ENCODE data around the gene FHIT.

Gene FHIT

DNA sequence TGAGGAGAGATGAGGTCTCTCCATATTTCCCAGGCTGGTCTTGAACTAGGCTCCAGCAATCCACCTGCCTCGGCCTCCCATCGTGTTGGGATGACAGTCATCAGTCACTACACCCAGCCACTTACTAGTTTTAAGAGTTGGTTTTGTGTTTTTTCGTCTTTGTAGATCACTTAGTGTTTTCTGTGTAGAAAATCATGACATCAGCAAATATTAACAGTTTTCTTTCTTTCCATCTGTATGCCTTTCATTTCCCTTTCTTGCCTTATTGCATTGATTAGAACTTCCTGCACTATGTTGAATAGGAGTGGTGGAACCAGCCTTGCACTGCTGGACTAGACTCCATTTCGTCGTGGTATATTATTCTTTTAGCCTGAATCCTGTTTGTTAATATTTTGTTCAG, 415.5 kb downstream of the FHIT start:
- no peak for DNase-seq (ENCODE audit: low spot score)

DNA sequence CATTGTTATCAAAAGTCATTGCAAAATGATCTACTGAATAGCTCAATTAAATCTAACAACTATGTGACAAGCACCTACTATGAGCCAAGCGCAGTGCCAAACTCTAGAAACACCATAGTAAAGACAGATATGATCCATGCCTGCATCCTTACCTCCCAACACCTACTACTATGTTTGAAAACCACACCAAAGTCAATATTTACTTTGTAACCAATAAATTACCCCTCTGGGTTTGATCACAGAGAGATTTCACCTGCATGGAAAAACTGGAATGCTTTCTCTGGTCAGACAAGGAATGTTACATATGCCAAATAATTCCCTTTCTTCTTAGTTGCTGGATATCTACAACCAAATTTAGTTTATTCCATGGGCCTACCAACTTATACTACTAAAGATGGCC, 422.2 kb downstream of the FHIT start:
- no peak for DNase-seq (ENCODE audit: low spot score)

DNA sequence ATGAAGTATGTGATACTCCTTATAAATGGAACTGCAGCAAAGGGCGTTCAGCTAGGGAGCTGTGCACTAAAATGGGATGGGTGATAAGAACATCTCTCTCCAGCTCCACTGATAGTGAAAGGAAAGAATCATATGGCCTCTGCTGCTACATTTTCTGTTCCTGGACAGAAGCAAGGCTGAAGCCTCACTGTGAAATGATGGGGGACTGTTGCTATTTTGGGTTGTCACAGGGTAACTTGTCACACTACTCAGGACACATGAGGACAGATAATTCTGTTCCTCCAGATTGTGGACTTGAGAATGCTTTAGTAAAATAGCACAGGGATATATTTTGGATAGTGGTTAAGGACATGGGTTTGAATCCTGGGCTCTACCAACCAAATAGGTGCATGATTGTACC, 423.6 kb downstream of the FHIT start:
- no peak for DNase-seq (ENCODE audit: low spot score)

DNA sequence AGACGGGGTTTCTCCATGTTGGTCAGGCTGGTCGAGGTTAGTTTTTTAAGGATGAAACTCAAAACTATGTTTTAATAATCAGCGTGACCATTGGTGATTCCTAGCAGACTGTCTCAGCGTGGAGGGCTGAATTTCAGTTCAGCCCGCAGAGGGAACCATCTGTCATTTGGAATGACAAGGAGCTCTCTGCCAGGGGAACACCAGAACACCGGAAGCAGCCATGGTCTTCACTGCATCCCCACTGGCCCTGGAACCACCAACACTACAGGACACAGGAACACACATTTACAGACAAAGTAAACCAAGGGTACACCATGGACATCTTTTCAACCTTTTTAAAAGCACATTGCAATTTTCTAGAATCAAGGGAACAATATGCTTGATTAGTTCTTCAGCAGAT, 424.7 kb downstream of the FHIT start:
- DNase-seq (ENCODE audit: low spot score) = no peak

DNA sequence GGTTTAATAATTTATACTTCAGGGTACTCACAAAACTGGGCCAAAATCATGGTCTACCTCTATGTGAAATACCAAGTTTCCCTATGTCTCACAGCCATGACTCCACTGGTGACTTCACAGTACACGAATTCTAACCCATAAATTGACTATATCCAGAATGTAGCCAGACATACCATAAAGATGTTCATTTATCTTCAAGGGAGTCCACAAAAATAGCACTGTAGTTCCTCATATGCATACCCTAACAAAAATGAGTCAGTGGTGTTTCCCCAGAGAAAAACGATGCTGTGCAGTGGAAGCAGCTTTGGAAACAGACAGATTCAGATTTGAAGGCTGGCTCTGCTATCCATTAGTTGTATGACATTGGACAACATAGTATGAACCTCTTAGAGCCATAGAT, 438.8 kb downstream of the FHIT start:
- no peak for DNase-seq (ENCODE audit: low spot score)

DNA sequence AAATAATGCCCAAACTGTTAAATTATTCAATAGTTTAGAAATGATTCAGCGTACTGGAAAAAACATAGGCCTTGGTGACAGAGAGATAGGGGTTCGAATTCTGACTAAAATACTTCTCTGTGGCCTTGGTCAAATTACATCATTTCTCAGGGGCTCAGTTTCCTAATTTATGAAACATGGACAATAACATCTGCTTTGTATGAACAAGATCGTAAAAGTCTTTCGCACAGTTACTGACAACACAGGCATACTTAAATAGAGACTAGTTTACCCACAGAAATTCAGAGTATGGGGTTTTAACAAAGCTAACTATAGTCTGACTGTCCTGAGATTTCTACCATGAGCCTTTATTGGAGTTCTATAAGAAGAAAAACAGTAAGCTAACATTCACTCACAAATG, 440.4 kb downstream of the FHIT start:
- no peak for DNase-seq (ENCODE audit: low spot score)

DNA sequence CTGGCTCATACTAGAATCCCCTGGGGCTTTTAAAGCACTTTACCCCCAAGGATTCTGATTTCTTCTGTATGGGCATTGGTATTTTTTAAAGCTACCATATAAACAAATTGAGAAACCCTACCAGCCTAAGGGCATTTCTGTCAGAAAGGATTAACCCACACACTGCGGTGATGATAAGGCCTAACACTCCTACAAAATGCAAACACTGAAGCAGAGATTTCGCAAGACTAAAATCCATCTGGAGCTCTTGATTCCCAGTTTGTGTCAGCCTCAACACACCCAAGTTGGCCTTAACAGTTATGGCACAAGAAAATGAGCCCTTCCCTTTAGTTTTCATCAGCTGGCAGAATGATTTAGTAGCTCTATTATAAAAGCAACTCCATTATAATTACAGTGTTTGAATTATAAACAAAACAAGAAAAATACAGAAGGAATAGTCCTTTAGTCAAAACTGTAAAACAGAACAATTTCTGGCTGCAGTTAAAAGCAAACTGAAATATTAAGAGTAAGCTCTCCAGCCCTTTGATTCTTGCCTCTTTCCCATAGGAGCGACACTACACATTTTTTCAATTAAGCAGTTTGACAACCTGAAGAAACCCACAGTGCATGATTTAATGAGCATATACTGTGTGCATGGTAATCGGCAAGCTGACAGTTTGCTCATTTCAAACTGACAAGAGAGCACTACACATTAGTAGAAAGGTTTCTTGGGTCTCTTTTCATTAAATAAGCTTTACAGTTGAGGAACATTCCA, 441.2 kb downstream of the FHIT start:
- DNase-seq (ENCODE audit: low spot score) = no peak

DNA sequence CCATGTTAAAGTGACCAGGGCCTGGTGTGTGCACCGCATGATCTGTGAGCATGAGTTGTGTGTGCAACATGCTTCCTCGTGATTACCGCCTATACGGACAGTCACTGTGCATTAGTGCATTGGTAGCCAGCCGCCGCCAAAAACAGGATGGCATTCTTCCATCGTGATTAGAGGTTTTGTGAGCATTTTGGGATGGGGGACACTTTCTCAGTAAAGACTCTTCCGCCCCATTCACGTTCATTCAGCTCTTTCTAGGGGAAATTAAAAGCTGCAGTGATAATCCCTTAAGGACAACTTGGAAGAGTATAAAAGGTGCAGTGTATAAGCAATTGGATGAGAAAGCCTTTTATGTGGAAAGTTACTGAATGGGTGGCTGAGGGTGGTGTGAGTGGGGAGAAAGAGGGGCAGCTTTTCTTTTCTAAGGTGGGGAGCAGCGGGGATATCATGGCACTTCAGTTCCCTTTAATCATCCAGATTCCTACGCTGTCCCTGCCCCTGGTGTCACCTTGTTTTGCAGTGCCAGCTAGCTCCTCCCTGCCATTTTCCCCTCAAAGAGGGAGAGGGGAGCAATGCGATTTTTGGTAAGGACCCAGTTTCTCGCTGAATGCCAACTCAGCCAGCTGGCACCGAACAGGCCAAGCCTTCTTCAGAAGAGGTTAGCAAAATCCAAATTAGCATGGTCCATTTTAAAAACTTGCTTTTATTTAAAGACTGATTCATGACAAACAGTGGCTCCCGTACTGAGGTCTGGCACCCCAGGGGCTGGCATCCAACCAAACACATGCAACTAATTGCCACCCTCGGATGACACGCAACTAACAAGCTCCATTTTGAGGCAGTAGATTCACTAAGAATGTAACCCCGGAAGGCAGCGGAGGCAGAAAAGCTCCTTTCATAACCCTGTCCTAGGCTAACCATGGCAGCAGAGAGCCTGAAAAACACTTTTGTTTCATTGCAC, 447.8 kb downstream of the FHIT start:
- no peak for DNase-seq (ENCODE audit: low spot score)

DNA sequence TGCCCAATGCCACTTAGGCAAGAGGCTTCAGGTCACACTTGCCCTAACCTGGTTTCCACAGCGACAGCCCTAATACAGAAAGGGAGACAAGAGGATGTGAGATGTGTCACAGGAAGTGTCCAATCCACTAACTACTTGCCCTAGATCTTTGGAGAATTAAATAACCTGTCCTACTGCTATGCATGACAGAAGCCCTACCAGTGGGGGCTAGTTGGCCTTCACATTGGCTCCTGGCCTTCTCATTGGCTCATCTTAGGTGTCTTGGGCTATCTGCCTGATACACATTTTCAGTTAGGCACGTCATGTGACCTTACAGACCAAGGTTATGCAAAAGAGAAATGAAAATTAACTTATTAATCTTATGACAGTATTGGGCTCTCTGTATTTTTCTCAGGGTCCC, 449.9 kb downstream of the FHIT start:
- no peak for DNase-seq (ENCODE audit: low spot score)

DNA sequence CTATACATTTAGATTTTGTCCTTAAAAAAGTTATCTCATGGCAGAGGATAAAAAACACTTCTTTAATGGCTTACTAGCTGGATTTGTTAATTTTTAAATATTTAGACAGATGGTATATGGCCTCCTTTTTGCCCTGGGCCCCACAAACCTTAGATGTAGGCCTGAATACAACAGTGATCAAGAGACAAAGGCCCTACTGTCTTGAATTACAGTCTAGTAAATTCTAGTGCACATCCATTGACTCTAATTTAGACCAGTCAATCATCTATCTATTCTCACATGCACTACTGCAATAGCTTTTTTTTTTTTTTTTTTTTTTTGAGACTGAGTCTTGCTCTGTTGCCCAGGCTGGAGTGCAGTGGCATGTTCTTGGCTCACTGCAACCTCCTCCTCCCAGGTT, 452.8 kb downstream of the FHIT start:
- no peak for DNase-seq (ENCODE audit: low spot score)

DNA sequence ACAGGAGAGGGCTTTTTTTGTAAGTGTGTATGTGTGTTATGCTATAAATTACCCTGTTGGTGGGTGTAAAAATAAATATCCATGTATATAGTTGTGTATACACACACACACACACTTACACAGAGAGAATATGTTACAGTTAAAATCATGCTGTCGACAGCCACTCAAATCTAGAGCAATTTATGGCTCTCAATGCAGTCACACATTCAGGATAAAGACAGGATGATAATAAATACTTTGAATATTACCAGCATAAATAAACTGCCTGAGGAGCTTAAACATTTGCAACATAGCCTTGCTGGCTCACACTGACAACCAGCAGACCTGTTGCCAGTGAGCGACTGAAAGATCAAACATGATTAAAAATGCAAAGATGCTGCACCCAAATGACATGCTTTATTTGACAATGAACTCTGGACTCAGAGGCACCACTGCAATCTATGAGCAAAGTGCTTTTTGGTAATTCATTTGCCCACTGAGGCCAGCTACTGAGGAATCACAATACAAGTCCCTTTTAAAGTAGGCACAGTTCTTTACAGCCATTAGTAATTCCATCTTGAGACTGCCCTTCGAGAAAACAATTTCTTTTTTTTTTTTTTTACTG, 458.9 kb downstream of the FHIT start:
- DNase-seq (ENCODE audit: low spot score) = no peak

DNA sequence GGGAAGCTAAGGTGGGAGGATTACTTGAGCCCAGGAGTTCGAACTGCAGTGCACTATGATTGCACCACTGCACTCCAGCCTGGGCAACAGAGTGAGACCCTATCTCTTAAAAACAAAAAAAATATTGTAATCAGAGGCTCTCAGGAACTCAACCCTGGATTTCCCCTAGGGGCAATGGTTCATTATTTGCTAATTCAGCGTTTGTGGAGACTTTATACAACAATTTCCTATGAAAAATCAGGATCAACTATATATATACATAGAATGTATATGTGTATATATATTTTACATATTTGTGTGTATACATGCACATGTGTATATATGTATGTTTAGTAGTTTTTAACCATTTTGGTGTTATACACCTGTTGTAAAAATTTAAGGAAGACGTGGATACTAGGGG, 463.1 kb downstream of the FHIT start:
- no peak for DNase-seq (ENCODE audit: low spot score)

DNA sequence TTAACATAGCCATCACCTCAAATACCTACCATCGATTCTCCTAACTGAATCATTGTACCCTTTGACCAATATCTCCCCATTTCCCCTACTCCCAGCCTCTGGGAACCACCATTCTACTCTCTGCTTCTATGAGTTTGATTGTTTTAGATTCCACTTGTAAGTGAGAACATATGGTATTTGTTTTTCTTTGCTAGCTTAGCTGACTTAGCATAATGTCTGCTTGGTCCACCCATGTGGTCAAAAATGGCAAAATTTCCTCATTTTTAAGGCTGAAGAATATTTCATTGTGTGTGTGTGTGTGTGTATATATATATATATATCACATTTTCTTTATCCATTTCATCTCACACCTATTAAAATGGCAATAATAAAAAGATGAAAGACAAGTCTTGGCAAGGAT, 469.3 kb downstream of the FHIT start:
- no peak for DNase-seq (ENCODE audit: low spot score)

DNA sequence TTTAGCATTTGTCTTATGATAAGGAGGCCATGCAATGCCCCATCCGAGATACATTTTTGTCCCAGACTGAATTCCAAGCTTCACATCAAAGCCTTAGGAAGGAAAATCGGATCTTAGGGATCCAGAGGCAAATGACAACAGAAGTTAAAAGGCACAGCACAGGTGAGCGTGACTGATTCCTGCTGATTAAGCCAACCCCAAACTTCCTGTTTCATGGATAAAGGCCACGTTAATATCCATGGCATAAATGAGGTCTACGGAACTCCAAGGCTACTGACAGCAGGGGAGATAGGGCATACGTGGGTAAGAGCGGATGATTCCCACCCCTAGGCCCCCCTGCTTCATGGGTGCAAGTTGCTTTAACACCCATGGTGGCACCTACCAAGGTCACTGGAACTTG, 471.6 kb downstream of the FHIT start:
- DNase-seq (ENCODE audit: low spot score) = no peak

DNA sequence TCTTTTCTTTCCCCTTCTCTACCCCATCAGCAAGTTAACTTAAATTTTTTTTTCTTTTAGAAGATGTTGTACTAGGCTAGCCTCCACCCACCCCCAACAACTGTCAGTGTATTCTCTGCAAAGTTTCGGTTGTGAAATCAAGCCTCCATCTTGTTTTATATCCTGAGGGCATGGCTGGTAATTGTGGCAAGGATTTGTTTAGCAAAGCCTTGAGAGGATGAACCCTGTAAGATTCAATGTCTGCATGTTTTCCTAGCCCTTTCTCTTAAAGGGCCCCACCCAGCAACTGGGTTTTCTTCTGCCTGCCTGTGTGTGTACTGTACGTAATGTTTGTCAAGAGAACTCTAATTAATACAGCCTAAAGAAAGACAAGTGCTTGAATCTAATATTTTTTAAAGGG, 475.3 kb downstream of the FHIT start:
- no peak for DNase-seq (ENCODE audit: low spot score)

DNA sequence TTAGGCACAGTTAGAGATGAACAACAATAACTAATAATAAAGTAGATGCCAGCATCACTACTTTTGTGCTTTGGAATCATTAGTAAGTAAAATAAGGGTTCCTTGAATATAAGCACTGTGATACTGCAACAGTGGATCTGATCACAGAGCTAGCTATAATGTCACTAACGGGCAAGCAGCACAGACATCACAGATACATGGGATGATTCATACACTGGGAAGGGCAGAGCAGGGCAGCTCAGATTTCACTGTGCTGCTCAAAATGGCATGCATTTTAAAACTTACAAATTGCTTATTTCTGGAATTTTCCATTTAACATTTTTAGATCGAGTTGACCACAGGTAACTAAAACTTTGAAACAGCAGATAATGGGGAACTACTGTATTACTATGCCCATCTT, 476.6 kb downstream of the FHIT start:
- no peak for DNase-seq (ENCODE audit: low spot score)

DNA sequence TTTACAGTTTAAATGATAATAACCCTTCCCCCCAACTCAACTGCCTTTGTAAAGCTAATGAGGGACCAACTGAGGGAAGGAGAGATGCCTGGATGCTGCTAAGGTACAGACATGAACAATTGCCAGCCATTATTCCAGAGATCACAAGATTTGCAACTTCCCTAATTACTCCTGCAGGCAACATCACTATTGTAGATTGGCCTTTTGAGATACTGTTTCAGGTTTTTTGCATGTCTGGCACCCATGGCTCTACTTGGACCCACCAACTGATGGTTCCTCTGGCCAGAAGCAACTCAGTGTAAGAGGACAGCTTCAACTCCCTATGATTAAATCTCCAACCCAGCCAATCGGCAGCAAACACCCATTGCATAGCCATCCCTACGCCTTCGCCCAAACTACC, 478.7 kb downstream of the FHIT start:
- no peak for DNase-seq (ENCODE audit: low spot score)

DNA sequence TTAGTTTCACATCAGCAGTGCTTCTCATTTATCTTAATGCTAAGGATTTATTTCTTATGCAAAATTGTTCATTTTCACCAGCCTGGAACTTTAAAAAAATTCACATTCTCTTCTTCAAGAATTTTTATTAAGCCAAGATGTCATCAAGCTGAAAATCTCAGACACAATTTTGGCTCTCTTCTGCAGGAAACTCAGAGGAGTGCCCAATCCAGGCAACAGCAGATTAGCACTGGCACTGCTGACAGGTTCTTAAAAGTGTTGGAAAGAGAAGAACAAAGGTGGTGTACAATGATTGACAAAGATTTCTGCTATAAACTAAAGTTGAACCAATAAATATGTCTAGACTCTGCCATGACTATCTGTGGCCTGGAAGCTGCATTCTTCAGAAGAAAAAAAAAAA, 479.5 kb downstream of the FHIT start:
- no peak for DNase-seq (ENCODE audit: low spot score)

DNA sequence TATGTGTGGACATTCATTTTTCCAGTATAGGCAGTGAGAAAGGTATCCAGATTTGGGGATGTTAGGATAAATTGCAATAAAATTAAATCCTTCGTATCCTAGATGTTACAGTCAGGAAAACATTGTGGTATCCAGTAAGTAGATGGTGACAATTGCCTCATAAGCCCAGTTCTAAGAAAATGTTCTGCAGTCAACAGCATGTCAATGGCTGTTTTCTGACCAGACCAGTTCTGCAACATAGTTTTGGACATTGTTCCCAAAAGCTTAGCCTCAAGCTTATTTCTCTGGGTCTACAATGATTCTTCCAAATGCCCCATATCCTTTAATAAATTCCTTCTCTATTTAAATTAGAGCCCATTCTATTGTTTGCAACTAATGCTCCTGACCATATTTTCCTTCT, 480.7 kb downstream of the FHIT start:
- no peak for DNase-seq (ENCODE audit: low spot score)

DNA sequence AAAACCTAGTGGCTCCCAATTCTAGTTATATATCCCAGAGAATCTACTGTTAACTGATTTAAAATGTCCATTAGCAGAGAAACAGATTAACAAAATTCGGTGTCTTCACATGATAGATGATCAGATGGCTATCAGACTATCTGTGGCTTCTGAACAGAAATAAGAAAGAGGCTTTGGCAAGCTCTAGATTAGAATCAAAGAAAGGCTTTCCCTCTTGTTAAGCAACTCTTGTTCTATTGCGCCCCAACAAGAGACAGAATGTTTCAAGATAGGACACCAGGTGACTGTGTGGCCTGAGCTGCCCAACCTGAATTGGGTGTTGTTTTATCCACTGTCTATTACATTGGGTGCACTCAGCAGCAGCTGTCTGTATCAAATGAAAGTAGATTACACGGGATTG, 483.7 kb downstream of the FHIT start:
- no peak for DNase-seq (ENCODE audit: low spot score)

DNA sequence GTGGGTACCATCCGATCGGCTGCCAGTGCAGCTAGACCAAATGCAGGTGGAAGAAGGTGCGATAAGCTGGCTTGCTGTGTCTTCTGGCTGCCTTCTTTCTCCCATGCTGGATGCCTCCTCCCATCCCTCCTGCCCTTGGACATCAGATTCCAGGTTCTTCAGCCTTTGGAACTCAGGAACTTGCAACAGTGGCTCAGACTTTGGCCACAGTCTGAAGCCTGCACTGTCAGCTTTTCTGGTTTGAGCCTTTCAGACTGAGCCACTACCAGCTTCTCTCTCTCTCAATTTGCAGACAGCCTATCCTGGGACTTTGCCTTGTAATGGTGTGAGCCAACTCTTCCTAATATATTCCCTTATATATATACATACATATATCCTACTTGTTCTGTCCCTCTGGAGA, 485.5 kb downstream of the FHIT start:
- no peak for DNase-seq (ENCODE audit: low spot score)

DNA sequence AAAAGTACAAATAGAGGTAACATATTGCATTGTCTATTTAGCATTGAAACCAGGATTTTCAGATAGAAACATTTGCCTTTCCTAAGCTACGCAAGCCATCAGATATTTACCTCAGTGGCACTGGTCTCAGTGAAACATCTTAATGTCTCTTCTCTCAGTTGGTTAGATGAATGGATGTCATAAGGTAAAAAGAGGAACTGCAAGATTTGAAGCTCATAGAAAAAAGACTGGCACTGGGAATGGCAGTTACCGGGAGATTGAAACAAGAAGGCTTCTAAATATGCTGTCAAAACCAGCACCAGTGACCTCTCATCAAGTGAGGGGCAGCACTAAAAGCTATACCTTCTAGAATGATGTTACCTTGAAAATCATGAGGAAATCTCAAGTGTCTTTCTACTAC, 486.4 kb downstream of the FHIT start:
- DNase-seq (ENCODE audit: low spot score) = no peak

DNA sequence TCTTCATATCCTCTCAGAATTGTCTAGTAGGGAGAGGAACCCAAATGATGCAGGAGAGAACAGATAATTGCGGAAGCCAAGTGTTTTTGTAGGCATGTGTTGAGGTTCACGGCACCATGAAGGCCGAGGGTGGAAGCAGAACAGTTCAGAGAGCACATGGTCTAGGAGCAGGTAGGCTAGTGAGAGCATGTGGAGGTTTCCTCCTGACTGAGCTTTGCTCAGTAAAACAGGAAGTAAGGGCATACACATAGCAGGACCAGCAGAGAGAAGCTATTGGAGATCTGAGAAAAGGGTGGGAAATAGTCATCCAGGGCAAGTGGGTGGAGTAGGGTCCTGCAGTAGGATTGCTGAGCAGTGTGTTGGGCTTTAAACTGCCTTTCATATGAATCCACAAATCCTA, 491.1 kb downstream of the FHIT start:
- DNase-seq (ENCODE audit: low spot score) = no peak

Data from AG08396 (cell line).